ENCODE data around the gene PARK7.

Gene PARK7

DNA sequence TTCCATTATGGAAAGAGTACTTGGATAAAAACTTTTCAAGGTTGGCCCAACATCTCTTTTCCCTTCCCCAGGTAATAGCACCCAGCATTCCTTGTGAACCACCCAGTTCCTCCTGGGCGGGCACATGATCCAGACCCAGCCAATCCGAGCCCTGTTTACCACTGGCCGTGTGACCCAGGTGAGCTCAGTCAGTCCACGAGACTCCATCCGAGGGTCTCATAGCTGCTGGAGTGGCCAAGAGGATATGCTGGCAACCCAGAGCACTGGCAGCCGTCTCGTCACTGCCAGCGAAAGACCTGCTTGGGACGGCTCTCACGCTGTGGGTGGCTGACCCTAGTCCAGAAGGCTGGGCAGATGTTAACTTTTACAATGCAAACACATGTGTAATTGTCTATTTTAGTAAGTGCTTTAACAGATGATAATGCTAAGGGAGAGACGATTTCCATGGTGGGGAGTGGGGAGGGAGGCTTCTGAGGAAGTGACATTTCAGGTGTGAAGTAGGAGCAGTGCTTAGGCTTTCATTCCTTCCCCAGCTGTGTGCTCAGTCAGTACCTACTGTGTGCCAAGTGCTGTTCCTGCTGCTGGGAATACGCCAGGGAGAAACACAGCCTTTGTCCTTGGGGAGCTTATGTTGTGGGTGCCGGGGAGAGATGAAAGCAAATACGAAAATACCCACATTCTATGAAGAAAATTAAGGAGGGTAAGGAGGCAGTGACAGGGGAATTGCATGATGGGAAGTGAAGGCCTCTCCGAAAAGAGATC is 24.5 kb downstream of the PARK7 start:
- no peak for DNase-seq

DNA sequence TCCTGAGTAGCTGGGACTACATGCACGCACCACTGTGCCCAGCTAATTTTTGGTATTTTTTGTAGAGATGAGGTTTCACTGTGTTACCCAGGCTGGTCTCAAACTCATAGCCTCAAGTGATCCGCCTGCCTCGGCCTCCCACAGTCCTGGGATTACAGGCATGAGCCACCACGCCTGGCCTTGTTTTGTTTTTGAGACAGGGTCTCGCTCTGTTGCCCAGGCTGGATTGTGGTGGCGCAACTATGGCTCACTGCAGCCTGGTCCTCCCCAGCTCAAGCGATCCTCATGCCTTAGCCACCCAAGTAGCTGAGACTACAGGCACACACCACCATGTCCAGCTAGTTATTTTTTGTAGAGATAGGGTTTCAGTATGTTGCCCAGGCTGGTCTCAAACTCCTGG is 26.0 kb downstream of the PARK7 start:
- no peak for DNase-seq

DNA sequence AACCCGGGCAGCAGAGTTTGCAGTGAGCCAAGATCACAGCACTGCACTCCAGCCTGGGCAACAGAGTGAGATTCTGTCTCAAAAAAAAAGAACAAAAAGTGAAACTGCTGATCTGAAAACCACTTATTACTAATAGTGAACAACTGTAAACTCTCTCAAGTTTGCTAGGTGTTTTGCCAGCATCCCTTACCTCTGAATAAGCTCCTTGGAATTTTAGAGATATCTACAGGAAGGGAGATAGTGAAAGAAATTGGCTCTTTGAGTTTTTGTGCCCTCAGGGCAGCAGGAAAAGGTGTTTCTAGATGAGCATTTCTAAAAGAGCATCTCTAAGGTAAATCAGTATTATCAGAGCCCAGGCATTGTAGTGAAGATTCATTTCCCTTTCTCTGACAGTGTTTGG is 27.1 kb downstream of the PARK7 start:
- no peak for DNase-seq

DNA sequence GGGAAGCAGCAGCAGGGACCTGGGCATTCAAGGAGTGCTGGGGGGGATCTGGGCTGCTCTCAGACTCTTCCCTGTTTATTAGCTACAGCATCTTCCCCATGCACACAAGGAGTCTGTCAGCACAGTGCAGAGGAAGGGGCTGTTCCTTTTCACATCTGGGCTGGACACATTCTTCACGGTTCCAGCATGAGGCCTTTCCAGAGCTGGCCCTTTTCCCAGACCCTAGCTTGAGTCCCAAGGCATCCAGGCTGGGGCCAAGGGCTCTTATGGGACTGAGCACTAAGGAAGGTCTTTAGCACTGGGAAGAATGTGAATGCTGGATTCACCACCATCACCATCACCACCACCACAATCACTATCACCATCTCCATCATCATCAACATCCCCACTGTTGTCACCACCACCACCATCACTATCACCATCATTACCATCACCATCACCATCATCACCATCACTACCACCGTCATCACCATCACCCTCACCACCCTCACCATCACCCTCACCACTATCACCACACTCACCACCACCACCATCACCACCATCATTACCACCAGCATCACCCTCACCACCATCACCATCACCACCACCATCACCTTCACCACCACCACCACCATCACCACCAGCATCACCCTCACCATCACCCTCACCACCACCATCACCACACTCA is 28.4 kb downstream of the PARK7 start:
- DNase-seq, result no peak

DNA sequence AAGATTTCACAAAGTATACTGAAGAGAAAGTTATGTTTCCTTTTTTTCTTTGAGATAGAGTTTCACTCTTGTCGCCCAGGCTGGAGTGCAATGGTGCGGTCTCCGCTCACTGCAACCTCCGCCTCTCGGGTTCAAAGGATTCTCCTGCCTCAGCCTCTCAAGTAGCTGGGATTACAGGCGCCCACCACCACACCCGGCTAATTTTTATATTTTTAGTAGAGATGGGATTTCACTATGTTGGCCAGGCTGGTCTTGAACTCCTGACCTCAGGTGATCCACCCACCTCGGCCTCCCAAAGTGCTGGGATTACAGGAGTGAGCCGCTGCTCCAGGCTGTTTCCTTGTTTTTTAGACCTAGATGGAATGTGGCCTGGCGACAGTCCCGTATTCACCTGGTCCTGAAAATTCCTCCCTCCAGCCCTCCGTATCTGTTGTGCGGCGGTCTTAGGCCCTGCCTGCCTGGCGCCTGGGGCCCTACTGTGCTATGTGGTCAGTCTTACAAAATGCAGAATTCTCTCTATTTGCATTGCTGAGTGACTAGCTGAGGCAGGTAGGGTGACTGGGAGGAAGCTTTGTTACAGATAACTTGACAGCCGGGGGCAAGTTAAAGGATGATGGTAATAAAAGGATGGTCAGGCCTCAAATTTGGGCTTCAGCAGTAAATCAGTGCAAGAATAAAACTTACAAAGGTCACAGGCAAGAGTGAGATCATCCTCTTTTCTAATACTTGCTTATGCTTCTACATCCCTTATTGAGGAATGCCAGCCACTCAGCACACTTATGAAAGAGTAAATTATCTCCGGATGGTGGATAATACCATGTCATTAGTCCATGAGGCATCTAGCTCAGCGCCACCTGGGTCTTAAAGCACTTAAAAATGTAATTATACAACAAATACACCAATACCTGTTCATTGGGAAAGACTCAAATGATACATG is 30.3 kb downstream of the PARK7 start:
- no peak for DNase-seq

DNA sequence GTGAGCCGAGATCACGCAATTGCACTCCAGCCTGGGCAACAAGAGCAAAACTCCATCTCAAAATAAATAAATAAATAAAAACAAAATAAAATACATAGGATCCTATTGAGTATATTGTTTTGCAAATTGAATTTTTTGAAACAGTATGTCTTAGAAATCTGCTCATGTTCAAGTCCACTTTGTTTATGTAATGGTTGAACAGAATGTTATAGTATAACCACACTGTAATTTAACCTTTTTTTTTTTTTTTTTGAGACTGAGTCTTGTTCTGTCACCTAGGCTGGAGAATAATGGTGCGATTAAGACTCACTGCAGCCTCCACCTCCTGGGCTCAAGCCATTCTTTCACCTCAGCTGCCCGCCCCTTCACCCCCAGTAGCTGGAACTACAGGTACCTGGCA is 31.4 kb downstream of the PARK7 start:
- no peak for DNase-seq

DNA sequence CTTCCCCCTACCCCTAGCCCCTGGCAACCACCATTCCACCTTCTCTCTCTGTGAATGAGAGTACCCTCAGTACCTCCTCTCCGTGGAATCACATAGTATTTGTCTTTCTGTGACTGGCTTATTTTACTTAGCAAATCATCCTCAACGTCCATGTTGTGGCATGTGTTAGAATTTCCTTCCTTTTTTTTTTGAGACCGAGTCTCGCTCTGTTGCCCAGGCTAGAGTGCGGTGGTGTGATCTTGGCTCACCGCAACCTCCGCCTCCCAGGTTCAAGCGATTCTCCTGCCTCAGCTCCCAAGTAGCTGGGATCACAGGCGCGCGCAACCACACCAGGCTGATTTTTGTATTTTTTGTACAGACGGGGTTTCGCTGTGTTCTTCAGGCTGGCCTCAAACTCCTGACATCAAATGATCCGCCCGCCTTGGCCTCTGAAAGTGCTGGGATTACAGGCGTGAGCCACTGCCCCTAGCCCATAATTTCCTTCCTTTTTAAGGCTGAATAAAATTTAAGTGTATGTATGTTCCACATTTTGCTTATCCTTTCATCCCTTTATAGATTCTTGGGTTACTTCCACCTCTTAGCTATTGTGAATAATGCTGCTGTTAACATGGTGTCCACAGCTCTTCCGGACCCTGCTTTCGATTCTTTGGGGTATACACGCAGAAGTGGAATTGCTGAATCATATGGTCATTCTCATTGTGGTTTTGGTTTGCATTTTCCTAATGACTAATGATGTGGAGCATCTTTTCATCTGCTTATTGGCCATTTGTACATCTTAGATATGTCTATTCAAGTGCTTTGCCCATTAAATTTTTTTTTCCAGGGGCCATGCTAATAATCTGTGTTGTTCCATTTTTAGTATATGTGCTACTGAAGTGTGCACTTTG is 32.3 kb downstream of the PARK7 start:
- no peak for DNase-seq

DNA sequence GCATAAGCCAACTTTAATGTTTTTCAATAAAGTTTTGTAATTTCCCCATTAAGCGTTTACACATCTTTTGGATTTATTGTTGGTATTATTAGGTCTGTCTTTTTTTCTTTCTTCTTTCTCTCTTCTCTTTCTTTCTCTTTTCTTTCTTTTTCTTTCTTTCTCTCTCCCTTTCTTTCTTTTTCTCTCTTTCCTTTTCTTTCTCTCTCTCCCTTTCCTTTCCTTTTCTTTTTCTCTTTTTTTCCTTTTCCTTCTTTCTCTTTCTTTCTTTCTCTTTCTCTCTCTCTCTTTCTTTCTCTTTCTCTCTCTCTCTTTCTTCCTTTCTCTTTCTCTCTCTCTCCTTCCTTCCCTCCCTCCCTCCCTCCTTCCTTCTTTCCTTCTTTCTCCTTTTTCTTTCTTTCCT is 33.3 kb downstream of the PARK7 start:
- no peak for DNase-seq

DNA sequence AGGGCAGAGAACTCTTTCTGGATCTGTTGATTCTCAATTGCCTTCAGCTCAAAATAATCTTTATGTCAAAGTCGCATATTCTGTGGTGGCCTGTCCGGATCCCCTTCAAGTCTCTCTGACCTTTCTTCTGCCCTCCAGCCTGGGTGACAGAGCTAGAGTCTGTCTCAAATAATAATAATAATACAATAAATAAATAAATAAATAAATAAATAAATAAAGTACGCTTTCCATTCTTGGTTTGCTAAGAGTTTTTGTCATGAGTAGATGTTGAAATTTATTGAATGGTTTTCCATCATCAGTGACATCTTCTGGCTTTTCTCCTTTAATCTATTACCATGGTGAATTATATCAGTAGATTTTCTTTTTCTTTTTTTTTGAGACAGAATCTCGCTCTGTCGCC is 33.9 kb downstream of the PARK7 start:
- DNase-seq, result no peak

DNA sequence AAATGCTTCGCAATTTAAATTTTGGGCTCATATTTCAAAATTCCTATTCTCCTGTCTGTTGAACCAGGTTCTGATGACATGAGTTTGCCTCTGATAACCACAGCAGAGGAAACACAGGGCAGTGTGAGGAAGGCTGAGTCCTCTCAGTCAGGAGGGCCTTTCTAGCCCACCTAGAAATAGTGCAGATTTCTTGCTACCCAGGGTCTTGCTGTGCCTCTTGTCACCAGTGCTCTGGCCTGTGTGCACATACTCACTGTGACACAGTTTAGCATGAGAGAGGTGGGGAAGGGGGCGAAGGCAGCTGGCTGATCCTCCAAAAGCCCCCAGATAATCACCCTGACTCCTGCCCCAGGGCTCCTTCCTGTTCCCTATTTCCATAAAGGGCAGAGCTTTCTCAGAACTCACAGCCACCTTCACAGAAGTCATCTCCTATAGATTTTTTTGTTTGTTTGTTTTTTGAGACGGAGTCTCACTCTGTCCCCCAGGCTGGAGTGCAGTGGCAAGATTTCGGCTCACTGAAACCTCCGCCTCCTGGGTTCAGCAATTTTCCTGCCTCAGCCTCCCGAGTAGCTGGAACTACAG is 40.9 kb downstream of the PARK7 start:
- DNase-seq, result no peak

DNA sequence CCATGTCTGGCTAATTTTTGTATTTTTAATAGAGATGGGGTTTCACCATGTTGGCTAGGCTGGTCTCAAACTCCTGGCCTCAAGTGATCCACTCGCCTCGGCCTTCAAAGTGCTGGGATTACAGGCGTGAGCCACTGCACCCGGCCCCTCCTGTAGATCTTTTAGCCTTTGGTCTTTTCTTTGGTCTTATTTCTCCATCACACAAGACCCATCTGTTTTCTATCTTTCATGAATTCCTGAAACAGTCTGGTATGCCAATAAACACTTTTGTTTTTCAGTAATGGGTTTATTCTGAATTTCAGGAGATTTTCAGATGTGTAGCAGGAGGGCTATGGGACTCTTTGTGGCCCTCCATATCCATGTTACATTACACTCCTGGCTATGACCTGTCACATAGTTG is 41.4 kb downstream of the PARK7 start:
- no peak for DNase-seq

DNA sequence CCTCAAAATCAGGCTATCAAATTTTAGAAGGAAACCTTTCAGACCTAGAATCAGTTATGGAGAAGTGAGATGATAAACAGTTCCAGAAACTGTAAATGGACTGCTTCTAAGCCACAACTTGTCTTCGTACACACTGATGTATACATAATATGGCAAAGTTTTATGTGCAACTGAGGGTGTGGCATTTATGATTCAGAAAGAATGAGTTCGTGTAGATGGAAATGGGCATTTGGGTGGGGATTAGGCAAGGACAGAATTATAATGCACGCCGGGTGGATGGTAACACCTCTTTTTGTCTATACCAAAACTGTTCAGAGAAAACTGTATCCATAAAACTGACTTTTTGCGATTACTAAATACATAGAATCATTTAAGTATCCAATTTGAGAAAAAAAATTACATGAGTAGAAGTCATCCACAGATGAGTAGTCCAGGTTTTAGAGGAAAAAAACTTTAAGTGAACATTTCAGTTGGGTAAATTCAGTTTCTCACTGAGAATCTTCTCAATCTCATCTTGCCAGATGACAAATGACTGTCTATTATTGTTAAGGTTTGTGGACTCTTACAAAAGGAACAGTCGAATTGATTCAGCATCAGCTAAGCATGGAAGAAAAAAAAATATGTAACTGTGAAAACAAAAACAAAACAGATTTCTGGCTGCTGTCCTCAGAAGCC is 42.1 kb downstream of the PARK7 start:
- no peak for DNase-seq

DNA sequence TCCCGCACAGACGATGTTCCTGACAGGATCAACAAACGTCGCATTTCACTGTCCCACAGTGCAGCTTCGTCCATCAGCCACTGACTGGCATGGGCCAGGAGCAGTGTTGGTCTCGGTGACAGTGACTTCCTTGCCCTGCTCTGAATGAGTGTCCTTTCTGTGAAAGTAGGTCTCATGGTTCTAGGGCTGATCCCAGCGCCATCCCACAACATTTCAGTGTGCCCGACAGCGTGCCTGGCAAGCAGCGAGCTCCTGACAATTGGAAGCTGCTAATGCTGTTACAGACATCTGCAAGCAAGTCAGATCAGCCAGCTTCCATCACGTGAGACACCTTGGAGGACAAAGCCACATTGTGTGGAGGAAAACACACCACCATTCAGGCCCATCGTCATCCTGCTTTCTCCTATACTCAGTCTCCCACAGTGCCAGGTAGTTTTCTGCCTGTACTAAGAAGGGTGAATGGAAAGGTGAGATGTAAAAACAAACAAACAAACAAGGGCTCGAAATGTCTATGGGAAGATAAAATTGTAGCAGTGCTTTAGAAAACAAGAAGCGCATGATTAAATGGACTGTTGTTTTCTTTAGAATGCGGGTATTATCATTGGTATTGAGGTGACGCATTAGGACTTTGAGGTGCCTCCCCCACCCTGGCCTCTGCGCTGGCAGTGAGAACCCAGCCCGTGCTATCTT is 42.7 kb downstream of the PARK7 start:
- DNase-seq, result no peak

DNA sequence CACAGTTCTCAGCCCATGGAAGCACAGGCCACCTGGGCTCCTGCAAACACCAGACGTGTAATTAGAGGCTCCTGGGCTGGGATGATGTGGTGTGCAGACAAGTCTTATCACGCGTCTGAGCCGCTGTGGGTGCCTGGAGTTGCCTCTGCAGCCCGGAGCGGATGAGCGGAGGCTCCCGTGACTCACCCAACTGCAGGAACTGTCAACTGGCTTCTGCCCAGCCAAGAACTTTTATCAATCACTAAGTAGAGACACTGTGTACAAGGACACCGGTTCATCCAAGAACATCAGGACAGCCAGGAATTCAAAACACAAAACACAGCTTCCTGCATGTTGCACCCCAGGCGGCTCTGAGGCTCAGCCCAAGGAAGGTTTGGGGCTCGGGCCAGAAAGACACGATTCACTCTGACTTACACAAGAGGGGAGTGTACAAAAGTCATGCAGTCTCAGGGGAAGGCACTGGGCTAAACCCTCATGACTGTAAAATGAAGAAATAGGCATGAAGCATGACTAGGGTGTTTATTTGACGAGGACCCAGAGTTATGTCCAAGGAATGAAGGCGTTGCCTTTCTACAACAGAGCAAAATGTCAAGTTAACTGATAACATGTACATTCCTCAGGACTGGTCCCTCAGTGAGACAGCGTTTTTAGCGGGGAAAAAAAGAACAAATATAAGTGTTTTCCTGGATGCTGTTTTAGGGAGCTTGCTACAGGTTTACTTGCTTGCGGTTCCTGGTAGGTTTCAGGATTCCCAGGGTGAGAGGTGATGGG is 43.5 kb downstream of the PARK7 start:
- DNase-seq, result peak; percentile 44

DNA sequence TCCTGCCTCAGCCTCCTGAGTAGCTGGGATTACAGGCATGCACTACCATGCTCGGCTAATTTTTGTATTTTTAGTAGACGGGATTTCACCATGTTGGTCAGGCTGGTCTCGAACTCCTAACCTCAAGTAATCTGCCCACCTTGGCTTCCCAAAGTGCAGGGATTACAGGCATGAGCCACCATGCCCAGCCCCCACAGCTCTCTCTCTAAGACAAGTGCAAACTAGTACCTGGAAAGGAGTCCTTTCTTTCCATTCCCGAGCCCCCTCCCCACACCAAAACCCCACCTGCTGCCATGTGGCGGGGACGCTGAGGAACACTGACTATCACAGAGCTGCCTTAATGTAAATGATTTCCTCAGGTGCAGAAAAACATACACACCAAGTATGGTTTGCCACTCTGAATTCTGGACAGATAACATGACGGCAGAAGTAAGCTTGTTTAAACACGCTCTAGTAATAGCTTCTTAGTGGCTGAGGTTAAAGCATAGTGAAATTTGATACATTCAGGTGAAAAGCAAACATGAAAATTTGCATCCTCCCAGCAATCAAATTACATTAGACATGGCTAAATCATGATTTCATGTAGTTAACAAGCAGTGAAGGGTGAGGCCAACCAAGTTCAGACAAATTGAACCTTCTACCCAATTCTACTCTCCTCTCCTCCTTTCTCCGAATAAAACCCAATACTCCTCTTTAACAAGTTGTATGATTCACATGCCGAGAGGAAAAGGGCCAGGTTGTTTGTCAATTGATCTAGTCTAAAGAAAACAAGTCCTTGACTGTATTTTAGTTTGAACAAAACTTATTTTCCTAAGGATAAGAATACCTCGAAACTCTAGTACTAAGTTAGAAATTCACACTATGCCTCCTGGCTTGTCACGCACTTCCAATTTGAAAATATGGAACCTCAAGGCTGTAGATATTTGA is 44.8 kb downstream of the PARK7 start:
- peak; percentile 13 for DNase-seq

DNA sequence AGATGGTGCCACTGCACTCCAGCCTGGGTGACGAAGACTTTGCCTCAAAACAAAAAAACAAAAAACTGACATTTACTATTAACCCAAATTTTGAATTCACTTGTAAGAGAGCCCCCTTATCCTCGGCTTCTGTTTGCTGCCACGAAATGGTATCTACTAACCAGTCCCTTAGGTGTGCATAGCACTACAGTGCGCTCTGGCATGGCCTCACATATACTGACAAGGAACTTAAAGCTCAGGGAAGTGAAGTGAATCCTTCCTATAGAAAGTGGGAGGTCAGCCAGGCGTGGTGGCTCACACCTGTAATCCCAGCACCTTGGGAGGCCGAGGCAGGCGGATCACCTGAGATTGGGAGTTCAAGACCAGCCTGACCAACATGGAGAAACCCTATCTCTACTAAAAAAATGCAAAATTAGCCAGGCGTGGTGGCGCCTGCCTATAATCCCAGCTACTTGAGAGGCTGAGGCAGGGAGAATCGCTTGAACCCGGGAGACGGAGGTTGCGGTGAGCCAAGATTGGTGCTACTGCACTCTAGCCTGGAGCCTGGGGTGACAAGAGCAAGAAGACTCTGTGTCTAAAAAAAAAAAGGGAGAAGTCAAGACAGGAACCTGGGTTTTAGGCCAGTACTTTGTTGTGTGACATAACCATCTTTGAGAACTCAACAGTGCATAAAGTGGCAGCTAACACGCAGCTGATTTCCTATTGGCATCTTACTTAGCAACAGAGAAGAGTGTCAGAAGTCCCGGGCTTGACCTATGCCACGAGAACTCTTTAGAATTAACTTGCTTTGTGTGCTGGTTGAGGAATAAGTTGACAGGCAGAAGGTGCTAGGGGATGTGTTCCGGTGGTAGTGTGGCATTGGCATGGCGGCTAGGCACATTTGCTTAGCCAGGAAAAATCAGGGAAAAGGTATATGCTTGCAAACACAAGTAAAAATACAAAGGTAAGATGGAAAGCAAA is 47.8 kb downstream of the PARK7 start:
- DNase-seq, result no peak

DNA sequence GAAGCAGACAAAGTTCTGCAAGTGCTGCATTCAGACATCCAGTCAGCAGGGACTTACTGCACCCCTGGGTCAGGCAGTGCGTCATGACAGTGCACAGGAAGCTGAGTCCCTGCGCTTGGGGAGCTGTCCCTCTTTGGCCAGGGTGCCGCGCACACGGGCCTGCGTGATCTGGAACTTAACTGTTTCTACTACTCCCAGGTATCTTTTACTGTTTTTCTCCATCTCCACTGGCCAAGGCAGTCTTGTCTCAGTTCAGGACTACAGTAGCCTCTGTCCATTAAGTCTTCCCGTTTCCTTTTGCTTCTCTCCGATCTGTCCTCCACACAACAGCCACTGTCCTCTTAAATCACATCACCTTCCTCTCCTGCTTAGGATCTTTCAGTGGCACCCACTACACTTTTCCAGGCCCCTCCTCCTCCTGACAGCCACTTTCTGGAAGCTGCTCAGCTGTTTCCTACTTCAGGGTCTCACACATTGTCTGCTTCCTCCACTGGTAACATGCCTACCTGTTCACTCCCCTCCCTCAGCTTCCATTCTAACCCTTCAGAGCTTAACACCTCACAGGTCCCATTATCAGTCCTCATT is 48.7 kb downstream of the PARK7 start:
- no peak for DNase-seq
